Measurements from ENCODE around the gene TM4SF1. TPM values are rescaled to one million over a fixed set of nuclear protein-coding genes. Genes with fewer than 3 reads are reported as not detected.

Gene TM4SF1
- total and polyA plus RNA-seq, 2 donors (not counting 3 experiments of a cell fraction or from before 2014, with no cell fraction given) = 559 to 1,407 TPM

DNA sequence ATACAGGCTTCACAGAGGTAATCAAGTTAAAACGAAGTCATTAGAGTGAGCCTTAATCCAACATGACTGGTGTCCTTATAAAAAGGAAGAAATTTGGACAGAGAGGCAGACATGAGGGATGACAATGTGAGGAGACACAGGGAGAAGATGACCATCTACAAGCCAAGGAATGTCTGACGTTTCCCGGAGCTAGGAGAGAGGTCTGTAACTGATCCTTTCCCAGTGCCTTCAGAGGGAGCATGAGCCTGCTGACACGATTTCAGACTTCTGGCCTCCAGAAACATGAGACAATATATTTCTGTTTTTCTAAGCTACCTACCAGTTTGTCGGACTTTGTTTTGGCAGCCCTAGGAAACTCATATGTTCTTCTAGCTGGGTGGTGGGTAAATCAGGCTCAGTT, 15.1 kb downstream of the TM4SF1 start:
- FAIRE-seq (no peak), DNase-seq (ENCODE audit: low read depth, low spot score) (no peak)
- no peak overlapping the region for H3K9ac ChIP-seq (replicated peaks; ENCODE audit: extremely low read depth, insufficient read depth, low read length)
- no peak overlapping the region for H2AFZ ChIP-seq (ENCODE audit: low read depth, low read length)
- no peaks in the 10 kb centered on the region for H3K79me2 ChIP-seq (ENCODE audit: control insufficient read depth, insufficient read depth, low read length)
- H3K36me3 ChIP-seq (ENCODE audit: control insufficient read depth in 2 of 2, extremely low read depth in 1 of 2, insufficient read depth in 2 of 2, low read length in 2 of 2) = no peaks in the 10 kb centered on the region
- H3K4me2 ChIP-seq (ENCODE audit: insufficient read depth, low read length) = no peak overlapping the region
- H4K20me1 ChIP-seq (replicated peaks; ENCODE audit: control insufficient read depth, extremely low read depth, insufficient read depth, low read length) = no peaks in the 10 kb centered on the region
- ChIA-PET POLR2A (no interaction called here), CTCF (interaction anchor here (1.0 to 3.8 kb wide), 7 partner anchors 9 to 242 kb away, joined by 3 to 10 read pairs (median 6); no protein-coding TSS in a partner anchor)
- BruUV-seq (replicated peaks) = no TSS peak
- H3K4me3 ChIP-seq (replicated peaks in 1 of 3; ENCODE audit: insufficient read depth in 1 of 3, low read depth in 1 of 3, low read length in 3 of 3) = no peak overlapping the region
- dilution Hi-C loops (cut with MboI; ENCODE audit: extremely low pct_ligation_motif_present, low sequenced_read_pairs) = no loop called here
- H3K27ac ChIP-seq (ENCODE audit: insufficient read depth, low read depth, low read length) = no peak overlapping the region
- no peaks in the 10 kb centered on the region for H3K9me1 ChIP-seq (replicated peaks; ENCODE audit: control insufficient read depth, extremely low read depth, insufficient read depth, low read length)
- no peaks in the 10 kb centered on the region for H3K27me3 ChIP-seq (ENCODE audit: control insufficient read depth in 2 of 2, insufficient read depth in 2 of 2, low read length in 2 of 2)
- TF ChIP-seq EZH2 (IDR thresholded peaks at IDR 0.05; ENCODE audit: borderline replicate concordance, low read depth, low read length, severe bottlenecking) (no peak), FOS (IDR thresholded peaks at IDR 0.05; ENCODE audit: borderline replicate concordance, insufficient read depth, low read length) (no peak), POLR2AphosphoS5 (IDR thresholded peaks at IDR 0.05; ENCODE audit: insufficient read depth, low read depth, low read length) (no peak), MYC (IDR thresholded peaks at IDR 0.05; ENCODE audit: low read depth, low read length) (no peak), JUN (IDR thresholded peaks at IDR 0.05; ENCODE audit: borderline replicate concordance, insufficient read depth, insufficient read length, low read depth) (no peak), GATA2 (IDR thresholded peaks at IDR 0.05; ENCODE audit: insufficient read depth, insufficient read length, low read depth, low read length) (no peak)
- TF ChIP-seq, protein P1, sequence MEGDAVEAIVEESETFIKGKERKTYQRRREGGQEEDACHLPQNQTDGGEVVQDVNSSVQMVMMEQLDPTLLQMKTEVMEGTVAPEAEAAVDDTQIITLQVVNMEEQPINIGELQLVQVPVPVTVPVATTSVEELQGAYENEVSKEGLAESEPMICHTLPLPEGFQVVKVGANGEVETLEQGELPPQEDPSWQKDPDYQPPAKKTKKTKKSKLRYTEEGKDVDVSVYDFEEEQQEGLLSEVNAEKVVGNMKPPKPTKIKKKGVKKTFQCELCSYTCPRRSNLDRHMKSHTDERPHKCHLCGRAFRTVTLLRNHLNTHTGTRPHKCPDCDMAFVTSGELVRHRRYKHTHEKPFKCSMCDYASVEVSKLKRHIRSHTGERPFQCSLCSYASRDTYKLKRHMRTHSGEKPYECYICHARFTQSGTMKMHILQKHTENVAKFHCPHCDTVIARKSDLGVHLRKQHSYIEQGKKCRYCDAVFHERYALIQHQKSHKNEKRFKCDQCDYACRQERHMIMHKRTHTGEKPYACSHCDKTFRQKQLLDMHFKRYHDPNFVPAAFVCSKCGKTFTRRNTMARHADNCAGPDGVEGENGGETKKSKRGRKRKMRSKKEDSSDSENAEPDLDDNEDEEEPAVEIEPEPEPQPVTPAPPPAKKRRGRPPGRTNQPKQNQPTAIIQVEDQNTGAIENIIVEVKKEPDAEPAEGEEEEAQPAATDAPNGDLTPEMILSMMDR (IDR thresholded peaks at IDR 0.05; ENCODE audit: extremely low read depth in 1 of 2, insufficient read depth in 1 of 2, low read depth in 1 of 2, low read length in 2 of 2) = no peak
- TF ChIP-seq, protein P2, sequence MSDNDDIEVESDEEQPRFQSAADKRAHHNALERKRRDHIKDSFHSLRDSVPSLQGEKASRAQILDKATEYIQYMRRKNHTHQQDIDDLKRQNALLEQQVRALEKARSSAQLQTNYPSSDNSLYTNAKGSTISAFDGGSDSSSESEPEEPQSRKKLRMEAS (IDR thresholded peaks at IDR 0.05; ENCODE audit: insufficient read depth, insufficient read length) = no peak
- no peaks in the 10 kb centered on the region for H3K9me3 ChIP-seq (replicated peaks; ENCODE audit: control insufficient read depth, insufficient read depth, low read length)
- intact Hi-C loops (cut with micrococcal nuclease) = no loop called here
- peaks cover 9% of the 10 kb centered on the region for H3K4me1 ChIP-seq (ENCODE audit: control insufficient read depth, extremely low read depth, insufficient read depth, low read length)

All from endothelial cell of umbilical vein (primary cell).